Keratinocyte (primary cell): ENCODE measurements around the gene PRORP. TPM values are rescaled to one million over a fixed set of nuclear protein-coding genes. Genes with fewer than 3 reads are reported as not detected.

ENCODE experiments used
- DNase-seq: peaks from one replicate; pipeline ENCODE4 v3.0.0-alpha.2; 2011; ENCODE audit warnings: low read depth, missing footprints, low spot score
- FAIRE-seq: peaks from 2 replicates; lab custom pipeline; 2011; peaks lifted over from hg19 to GRCh38; lab: Jason Lieb, UNC
- H2AFZ ChIP-seq: 2 replicates; pipeline ENCODE4 v1.6.0; 2012; ENCODE audit warnings: low read length, control low read depth, inconsistent platforms; ENCODE audit not compliant: control insufficient read depth
- H3K27ac ChIP-seq: 2 replicates; pipeline ENCODE4 v1.5.1; 2011; ENCODE audit warnings: low read length; ENCODE audit not compliant: control insufficient read depth, insufficient read depth
- H3K27me3 ChIP-seq: 3 replicates; pipeline ENCODE4 v1.6.0; 2011; ENCODE audit warnings: low read length; ENCODE audit not compliant: control insufficient read depth, insufficient read depth; ENCODE audit errors: extremely low read depth
- H3K36me3 ChIP-seq, 2 experiments: 2 replicates in 1 of 2; 3 replicates in 1 of 2; pipeline ENCODE4 v1.5.1; 2011; ENCODE audit warnings: low read length in 2 of 2, mild to moderate bottlenecking in 1 of 2; ENCODE audit not compliant: control insufficient read depth in 2 of 2, insufficient read depth in 2 of 2; ENCODE audit errors: extremely low read depth in 1 of 2
- H3K4me1 ChIP-seq: 3 replicates; pipeline ENCODE4 v1.5.1; 2011; ENCODE audit warnings: low read length; ENCODE audit not compliant: control insufficient read depth, insufficient read depth; ENCODE audit errors: extremely low read depth
- H3K4me2 ChIP-seq: 3 replicates; pipeline ENCODE4 v1.6.0; 2011; ENCODE audit warnings: low read depth, low read length; ENCODE audit not compliant: control insufficient read depth, insufficient read depth; ENCODE audit errors: extremely low read depth
- H3K4me3 ChIP-seq, 3 experiments: fragments of 200-600 bp in 1 of 3; sonication (generic) in 1 of 3; 2 replicates in 2 of 3; 3 replicates in 1 of 3; pipeline ENCODE4 v1.5.1; 2011 to 2016; ENCODE audit warnings: low read length in 3 of 3, mild to moderate bottlenecking in 3 of 3, control low read depth in 2 of 3, inconsistent platforms in 1 of 3, low read depth in 1 of 3, mixed read lengths in 1 of 3, mixed run types in 1 of 3, moderate library complexity in 1 of 3; ENCODE audit not compliant: control insufficient read depth in 2 of 3, insufficient read depth in 2 of 3; ENCODE audit errors: extremely low read depth in 1 of 3
- H3K79me2 ChIP-seq: 2 replicates; pipeline ENCODE4 v1.6.0; 2012; ENCODE audit warnings: low read length; ENCODE audit not compliant: control insufficient read depth, insufficient read depth
- H3K9ac ChIP-seq: 3 replicates; pipeline ENCODE4 v1.6.0; 2011; ENCODE audit warnings: low read length; ENCODE audit not compliant: control insufficient read depth, insufficient read depth; ENCODE audit errors: extremely low read depth
- H3K9me1 ChIP-seq: 3 replicates; pipeline ENCODE4 v1.6.0; 2011; ENCODE audit warnings: low read length; ENCODE audit not compliant: control insufficient read depth, insufficient read depth; ENCODE audit errors: extremely low read depth
- H3K9me3 ChIP-seq: 2 replicates; pipeline ENCODE4 v1.5.1; 2012; ENCODE audit warnings: low read depth, low read length; ENCODE audit not compliant: control insufficient read depth
- H4K20me1 ChIP-seq: 3 replicates; pipeline ENCODE4 v1.6.0; 2011; ENCODE audit warnings: low read length; ENCODE audit not compliant: control insufficient read depth, insufficient read depth; ENCODE audit errors: extremely low read depth
- CTCF ChIP-seq, 3 experiments: IDR thresholded peaks in 1 of 3; conservative IDR thresholded peaks in 1 of 3; optimal IDR thresholded peaks in 1 of 3; 2 replicates in 2 of 3; 3 replicates in 1 of 3; pipeline versions ENCODE3 to v1.5.1; 2011; ENCODE audit warnings: low read length in 3 of 3, mild to moderate bottlenecking in 3 of 3, moderate library complexity in 2 of 3, control low read depth in 1 of 3, inconsistent platforms in 1 of 3; ENCODE audit not compliant: insufficient read depth in 2 of 3; ENCODE audit errors: extremely low read depth in 1 of 3
- EZH2 ChIP-seq: IDR thresholded peaks from one replicate; pipeline ENCODE4 v1.6.1; 2012; ENCODE audit warnings: inconsistent platforms, mild to moderate bottlenecking, low read length, moderate library complexity
- dilution Hi-C: fragments of 300-500 bp; cut with MboI; formaldehyde crosslinking; loops from one replicate; pipeline ENCODE4 v1.7.0; 2020; ENCODE audit warnings: low sequenced_read_pairs; ENCODE audit not compliant: extremely low pct_ligation_motif_present
- polyA plus RNA-seq, 5 experiments: library from polyadenylated mRNA; depleted of rRNA in 3 of 5; stranded (reverse) in 3 of 5; stranded (forward) in 1 of 5; unstranded in 1 of 5; fragments of >200 nt; gene quantifications; 1 replicate in 1 of 5; 2 replicates in 3 of 5; 3 replicates in 1 of 5; pipeline versions ENCODE4 v1.2.1 to v1.2.3, GENCODE V29; 2011 to 2012; ENCODE audit warnings: missing spikeins in 2 of 5, low read depth in 1 of 5, low replicate concordance in 1 of 5

Gene PRORP
- polyA plus RNA-seq, 1 donor (not counting 4 experiments of a cell fraction or from before 2014, with no cell fraction given) = 51.9 TPM

DNA sequence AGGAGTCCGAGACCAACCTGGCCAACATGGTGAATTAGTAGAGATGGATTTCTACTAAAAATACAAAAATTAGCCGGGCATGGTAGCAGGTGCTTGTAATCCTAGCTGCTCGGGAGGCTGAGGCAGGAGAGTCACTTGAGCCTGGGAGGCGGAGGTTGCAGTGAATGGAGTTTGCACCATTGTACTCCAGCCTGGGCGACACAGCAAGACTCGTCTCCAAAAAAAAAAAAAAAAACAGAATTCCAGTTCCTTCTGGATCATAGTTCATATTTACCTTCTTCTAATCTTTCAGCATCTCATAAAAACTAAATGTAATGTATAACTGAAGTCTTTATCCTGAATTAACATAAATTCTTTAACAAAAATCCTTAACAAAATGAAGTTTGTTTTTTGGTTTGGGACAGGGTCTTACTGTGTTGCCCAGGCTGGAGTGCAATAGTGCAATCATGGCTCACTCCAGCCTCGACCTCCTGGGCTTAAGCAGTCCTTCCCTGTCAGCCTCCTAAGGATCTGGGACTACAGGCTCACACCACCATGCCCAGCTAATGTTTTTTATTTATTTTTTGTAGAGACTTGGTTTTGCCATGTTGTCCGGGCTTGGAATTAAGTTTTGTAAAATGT lies 38.7 kb upstream of the PRORP start:
- H3K27me3 ChIP-seq = no peaks in the 10 kb centered on the region
- H3K79me2 ChIP-seq = no peaks in the 10 kb centered on the region
- H4K20me1 ChIP-seq = no peaks in the 10 kb centered on the region
- H2AFZ ChIP-seq = no peak overlapping the region
- no peak overlapping the region for H3K9ac ChIP-seq
- H3K4me3 ChIP-seq = no peak overlapping the region
- no peak for FAIRE-seq
- peaks cover 3 to 8% of the 10 kb centered on the region in 2 experiments for H3K36me3 ChIP-seq
- H3K9me1 ChIP-seq = no peaks in the 10 kb centered on the region
- no peak overlapping the region for H3K4me2 ChIP-seq
- H3K27ac ChIP-seq = no peak overlapping the region
- H3K9me3 ChIP-seq = no peaks in the 10 kb centered on the region
- H3K4me1 ChIP-seq = no peaks in the 10 kb centered on the region
- dilution Hi-C loops = no loop called here
- no peak for DNase-seq
- TF ChIP-seq CTCF (optimal IDR thresholded peaks at IDR 0.05 in 1 of 3, IDR thresholded peaks at IDR 0.05 in 1 of 3, conservative IDR thresholded peaks at IDR 0.05 in 1 of 3; ENCODE audit: extremely low read depth in 1 of 3, insufficient read depth in 2 of 3, low read length in 3 of 3) (no peak), EZH2 (no peak)

DNA sequence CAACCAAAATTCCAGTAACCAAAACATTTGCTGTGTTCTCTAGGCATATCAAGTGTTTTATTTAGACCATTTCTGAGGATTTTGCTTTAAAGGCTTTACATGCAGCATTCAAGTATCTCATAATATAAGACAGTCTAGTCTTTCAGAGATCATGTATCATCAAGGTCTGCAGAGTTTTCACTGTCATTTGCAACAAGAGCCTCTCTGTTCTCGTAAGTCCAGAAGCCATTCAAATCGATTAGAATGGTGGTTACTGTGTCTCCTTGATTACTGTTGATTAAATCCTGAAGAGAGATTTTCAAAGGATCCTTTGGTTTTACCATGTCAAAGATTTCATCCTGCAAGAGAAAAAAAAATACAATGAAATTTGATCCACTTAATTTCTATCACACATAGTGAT lies 36.9 kb upstream of the PRORP start:
- FAIRE-seq (no peak), DNase-seq (no peak)
- Histone ChIP-seq H3K9me1 (no peaks in the 10 kb centered on the region), H3K4me1 (no peaks in the 10 kb centered on the region), H2AFZ (no peak overlapping the region), H3K4me3 (no peak overlapping the region), H3K9ac (no peak overlapping the region), H3K79me2 (no peaks in the 10 kb centered on the region), H3K4me2 (no peak overlapping the region), H3K36me3 (peaks cover 2 to 8% of the 10 kb centered on the region in 2 experiments), H3K27me3 (no peaks in the 10 kb centered on the region), H3K9me3 (no peaks in the 10 kb centered on the region), H4K20me1 (no peaks in the 10 kb centered on the region), H3K27ac (no peak overlapping the region)
- dilution Hi-C loops = no loop called here
- TF ChIP-seq CTCF (optimal IDR thresholded peaks at IDR 0.05 in 1 of 3, IDR thresholded peaks at IDR 0.05 in 1 of 3, conservative IDR thresholded peaks at IDR 0.05 in 1 of 3; ENCODE audit: extremely low read depth in 1 of 3, insufficient read depth in 2 of 3, low read length in 3 of 3) = no peak
- no peak for TF ChIP-seq EZH2
